HG03342 (cell line): ENCODE measurements around the gene LY6G6D.

ENCODE experiments used
- ATAC-seq: cut with Tn5 transposase; IDR thresholded peaks from one replicate; pipeline ENCODE4 v1.9.1; 2021; ENCODE audit warnings: mild to moderate bottlenecking, moderate library complexity; ENCODE audit not compliant: unreplicated experiment

LY6G6D gene, protein sequence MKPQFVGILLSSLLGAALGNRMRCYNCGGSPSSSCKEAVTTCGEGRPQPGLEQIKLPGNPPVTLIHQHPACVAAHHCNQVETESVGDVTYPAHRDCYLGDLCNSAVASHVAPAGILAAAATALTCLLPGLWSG

DNA sequence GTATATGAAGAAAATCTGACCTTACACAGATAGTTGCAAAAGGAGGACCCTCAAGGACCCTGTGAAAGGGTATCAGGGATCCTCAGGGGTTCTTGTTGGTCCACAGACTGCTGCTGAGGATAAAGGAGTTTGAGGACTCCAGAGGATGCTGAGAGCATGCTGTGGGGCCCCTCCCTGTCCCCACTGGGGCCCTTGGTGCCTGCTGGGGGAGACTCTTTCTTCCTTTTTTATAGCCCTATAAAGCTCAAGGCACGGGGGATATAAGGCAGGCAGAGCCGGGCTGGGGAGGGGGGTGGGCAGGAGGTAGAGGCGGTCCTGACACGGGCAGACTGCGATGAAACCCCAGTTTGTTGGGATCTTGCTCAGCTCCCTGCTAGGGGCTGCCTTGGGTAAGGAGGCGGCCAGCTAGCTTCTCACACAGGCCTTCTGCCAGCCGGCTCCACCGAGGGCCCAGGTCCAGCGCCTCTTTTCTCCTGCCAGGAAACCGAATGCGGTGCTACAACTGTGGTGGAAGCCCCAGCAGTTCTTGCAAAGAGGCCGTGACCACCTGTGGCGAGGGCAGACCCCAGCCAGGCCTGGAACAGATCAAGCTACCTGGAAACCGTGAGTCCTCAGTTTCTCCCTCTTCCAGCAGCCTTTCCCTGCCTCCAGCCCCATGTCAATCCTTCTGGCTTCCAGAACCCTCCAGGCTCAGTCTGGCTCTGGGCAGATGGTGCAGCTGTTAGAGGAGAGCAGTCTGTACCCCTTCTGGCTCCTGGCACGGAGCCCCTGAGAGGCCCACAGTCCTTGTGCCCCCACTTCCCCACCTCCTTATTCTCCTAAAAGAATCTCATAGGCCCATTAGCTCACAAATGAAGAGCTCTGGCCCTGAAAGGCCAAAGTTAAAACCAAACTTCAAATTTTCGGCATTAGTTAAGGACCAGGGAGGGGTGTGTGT is at the start of gene LY6G6D:
TSS of gene LY6G6D (plus strand) at position 327 of the 937 bp plus-strand sequence. CDS start at position 335, 8 bp downstream.
- ATAC-seq, result no peak

GRCh38 chr6:31665501-31666336 is 49.4 kb upstream of the LY6G6D start, which contains the start of gene CSNK2B:
CSNK2B (plus strand) TSS chr6:31666080; CDS start chr6:31666832, 752 bp downstream.
- ATAC-seq, result peak; percentile 69

DNA sequence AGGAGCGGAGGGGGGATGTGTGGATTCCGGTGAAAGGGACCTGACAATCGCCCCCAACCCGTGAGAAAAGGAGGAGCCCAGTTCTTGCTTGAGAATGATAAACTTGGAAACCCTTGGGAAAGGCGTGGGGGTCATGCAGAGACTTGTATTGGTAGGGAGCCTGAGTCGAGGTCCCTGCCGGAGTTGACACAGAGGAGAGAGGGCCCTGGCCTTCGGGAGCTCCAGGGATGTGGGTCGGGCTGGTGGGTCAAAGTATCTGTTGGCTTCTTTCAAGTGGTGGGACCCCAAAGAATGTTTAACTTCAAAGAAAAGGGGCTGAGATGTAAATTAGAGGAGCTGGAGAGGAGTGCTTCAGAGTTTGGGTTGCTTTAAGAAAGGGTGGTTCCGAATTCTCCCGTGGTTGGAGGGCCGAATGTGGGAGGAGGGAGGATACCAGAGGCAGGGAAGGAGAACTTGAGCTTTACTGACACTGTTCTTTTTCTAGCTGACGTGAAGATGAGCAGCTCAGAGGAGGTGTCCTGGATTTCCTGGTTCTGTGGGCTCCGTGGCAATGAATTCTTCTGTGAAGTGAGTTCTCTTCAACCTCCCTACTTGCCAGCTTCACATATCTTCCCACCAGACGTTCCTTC is 48.7 kb upstream of the LY6G6D start:
- no peak for ATAC-seq

- ATAC-seq, result no peak
Observed at GRCh38 chr6:31669676-31670075, 45.5 kb upstream of the LY6G6D start, which contains the start of gene LY6G5B. LY6G5B (plus strand) TSS chr6:31669976; CDS start chr6:31670951, 975 bp downstream.

DNA sequence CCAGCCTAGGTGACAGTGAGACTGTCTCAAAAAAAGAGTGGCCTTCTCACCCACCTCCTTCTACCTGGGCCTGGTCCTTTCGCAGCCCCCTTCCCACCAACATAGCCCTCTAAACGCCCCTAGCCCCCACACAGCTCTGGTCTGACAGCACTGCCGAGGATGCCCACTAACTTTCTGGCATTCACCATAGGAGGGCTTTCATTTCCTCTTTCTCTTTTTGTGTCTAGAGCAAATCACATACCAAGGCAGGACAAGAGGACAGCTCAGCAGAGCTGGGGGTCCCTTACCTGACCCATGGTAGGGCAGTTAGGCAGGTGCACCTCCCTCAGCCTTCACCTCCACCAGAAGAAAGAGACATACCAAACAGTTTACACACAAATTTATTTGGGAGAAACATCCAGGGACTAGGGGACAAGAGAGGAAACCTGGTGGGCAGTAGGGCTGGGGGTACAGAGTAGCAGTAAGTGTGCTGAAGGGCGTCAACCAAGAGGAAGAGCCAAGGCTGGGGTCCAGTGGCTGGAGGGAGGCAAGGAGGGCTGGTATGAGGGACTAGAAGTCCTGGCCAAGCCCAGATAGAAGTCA is 38.7 kb upstream of the LY6G6D start:
- ATAC-seq, result no peak

DNA sequence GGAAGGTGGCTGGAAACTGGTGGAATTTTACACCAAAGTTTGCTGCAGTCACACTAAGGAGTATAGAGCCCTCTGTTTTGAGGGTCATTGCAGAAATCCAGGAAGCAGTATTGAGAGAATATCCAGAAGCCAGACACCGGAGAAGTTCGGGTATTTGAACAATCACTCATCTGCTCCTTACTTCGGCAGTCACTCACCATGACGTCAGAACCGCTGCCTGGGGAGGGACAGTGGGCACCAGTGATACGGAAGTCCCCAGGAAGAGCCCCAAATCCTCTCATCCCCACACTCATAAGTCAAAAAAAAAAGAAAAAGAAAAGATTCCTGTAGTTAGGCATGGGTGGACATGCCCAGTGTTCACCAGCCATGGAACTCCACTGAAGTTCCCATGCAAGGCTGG is 38.2 kb upstream of the LY6G6D start:
- ATAC-seq, result no peak

GRCh38 chr6:31677955-31678354 is 37.2 kb upstream of the LY6G6D start:
- ATAC-seq, result no peak

DNA sequence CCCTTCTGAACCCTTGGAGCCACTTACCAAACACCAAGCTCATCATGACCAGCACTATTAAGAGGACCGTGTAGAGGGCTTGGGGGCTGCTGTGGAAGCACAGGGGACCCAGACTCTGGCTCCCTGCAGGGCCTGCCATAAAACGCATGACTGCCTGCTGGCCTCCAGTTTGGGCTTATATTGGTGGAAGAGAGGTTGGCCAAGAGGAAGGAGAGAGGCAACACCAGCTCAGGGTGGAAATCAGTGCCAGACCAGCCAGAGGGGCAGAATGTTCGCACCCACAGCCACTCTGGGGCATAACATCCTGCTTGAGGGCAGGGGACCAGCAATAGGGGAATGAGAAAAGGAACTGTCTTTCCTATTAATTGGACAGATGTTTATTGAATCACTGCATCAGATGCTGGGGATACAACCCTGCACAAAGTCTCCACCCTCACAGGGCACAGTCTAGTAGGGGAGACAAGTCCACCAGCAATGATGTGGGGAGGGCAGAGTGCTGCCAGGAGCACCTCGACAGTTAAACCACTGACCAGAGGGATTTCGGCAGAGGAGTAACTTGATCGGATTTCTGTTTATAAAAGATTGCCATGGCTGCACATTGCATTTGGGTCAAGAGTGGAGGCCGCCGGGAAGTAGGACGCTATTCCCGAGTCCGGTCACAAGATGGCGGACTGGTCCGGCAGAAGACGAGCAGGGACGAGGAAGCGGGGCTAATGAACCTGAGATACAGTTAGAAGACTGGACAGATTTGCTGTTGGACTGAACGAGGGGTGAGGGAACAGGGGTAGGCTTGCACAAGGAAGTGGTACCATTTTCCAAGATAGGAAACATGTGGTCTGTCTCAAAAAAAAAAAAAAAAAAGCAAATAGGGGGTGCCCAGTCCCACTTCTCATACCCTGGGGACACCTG is 34.7 kb upstream of the LY6G6D start, which contains the start of gene LY6G5C:
TSS of gene LY6G5C (minus strand) at position 842 of the 909 bp plus-strand sequence. CDS start at position 148, 694 bp downstream.
- ATAC-seq, result no peak

DNA sequence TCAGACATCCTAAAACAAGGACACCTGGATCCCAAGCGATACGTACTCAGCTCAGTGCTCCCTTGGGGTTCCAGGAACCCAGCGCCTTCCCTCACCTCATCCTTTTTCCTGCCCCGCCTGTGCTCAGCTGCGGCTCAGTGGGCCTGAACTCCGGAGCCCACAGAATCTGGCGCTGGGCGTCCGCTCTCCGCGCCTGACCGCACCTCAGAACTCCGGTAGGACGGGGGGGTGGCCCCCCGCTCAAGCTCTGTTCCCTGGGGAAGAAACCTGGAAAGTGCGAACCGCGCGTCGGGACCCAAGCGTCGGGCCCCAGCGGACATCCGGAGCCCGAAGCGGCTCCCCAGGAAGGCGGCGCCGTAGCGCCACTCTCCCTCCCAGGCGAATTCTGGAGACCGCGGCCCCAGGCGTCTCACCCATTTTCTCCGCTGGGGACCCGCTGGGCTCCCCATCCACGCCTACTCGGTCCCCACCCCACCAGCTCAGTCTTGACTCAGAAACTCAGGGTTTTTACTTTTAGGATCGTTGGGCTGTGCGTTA is 33.9 kb upstream of the LY6G6D start:
- no peak for ATAC-seq

- no peak for ATAC-seq
Observed at GRCh38 chr6:31683591-31683990, 31.6 kb upstream of the LY6G6D start.

- ATAC-seq, result no peak
Observed at GRCh38 chr6:31686483-31686882, 28.7 kb upstream of the LY6G6D start.

DNA sequence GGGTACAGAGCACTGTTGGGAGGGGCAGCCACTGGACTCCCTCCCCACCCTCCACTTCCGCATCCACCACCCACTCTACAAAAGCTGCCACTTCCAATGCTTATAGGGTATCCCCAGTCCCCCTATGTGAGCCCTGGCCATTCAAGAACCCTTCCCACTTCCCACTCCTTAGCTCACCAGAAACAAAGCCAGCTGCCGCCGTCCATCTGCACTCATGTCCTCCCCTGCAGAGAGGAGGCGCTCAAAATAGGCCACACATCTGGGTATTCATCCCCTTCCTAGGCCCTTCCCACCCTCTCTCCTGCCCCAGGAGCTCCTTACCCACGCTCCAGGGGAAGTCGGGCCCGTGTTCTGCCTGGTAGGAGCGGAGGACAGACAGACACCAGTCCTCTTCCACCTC is 27.8 kb upstream of the LY6G6D start:
- no peak for ATAC-seq

DNA sequence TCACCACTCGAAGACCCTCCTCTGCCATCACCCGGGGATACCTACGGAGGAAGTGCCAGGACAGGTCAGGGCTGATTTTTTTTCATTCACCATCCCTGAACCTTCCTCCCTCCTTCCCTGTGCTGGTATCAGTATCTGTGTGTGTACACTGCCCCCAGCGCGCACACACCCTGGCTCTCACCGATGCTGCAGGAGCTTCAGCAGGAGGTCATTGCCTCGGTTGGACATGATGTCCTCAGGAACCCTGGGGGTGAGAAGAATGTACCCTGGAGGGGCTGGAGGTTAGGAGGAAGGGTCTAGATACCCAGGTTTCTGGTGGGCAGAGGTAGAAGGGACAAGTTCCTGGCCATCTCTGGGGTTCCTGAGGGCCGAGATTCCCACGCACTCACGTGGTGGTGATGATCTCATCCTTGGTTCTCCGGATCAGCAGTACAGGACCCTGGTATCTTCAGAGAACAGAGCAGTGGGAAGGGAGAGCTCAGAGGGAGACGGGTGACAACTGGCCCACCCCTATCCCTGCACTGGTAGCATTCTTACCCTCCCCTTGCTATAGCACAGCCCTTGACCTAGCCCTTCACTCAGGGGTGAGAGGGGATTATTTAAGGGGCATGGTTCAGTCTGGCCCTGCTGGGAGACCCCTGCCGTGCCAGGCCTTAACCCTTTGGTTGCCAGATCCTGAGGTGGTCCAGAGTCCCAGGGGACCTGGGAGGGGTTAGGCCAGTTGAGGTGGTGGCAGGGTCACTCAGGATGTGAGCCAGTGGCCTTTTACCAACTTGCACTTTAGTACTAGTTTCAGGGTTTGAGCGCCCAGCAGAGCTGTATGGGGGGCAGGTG is 27.1 kb upstream of the LY6G6D start:
- ATAC-seq, result no peak

GRCh38 chr6:31689249-31690110 is 25.7 kb upstream of the LY6G6D start:
- ATAC-seq, result no peak

GRCh38 chr6:31690231-31691077 is 24.7 kb upstream of the LY6G6D start:
- ATAC-seq, result no peak

- no peak for ATAC-seq
Observed at GRCh38 chr6:31691078-31691463, 24.1 kb upstream of the LY6G6D start.
